ENCODE results near the gene MED13L.

DNA sequence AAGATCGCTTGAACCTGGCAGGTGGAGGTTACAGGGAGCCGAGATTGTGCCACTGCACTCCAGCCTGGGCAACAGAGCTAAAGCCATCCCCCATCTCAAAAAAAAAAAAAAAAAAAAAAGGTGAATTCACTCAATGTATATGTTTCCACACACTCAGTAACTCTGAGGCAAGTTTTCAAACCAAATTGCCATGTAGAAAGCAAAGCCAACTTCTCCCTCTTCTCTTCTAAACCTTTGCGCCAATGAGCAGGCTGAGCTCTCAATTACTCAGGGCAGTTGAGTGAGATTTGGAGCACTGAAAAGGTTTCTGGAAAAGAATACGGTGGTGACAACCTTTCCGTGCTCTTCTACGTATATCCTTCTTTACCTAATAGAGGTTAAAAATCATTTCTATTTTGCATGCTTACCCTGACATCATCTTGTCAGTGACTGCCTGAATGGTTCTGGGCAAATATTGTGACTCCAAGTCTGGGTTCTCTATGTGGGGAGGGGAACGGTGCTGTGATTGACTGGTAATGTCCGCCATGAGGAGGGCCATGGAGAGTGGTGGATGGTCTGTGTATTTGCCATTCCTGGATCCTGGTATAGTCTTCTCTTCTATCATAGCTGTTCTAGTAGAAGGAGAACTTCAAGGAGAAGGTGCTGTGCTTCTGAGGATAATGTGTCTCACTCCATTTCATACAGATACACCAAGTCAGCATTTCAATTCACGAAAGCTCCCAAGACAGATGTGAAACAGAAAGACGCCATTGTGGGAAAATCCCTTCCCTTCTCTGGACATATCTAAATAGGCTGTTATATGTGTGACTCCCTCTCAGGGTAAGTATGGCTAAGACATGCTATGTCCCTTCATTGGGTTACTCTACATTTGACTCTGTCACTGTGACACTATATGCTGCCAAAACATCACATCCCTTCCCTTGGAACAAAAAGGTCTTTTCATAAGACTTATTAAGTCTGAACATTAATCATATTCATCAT lies 46.2 kb upstream of the MED13L start:
- TF ChIP-seq, protein P1, sequence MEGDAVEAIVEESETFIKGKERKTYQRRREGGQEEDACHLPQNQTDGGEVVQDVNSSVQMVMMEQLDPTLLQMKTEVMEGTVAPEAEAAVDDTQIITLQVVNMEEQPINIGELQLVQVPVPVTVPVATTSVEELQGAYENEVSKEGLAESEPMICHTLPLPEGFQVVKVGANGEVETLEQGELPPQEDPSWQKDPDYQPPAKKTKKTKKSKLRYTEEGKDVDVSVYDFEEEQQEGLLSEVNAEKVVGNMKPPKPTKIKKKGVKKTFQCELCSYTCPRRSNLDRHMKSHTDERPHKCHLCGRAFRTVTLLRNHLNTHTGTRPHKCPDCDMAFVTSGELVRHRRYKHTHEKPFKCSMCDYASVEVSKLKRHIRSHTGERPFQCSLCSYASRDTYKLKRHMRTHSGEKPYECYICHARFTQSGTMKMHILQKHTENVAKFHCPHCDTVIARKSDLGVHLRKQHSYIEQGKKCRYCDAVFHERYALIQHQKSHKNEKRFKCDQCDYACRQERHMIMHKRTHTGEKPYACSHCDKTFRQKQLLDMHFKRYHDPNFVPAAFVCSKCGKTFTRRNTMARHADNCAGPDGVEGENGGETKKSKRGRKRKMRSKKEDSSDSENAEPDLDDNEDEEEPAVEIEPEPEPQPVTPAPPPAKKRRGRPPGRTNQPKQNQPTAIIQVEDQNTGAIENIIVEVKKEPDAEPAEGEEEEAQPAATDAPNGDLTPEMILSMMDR (conservative IDR thresholded peaks at IDR 0.05 in 1 of 2, IDR thresholded peaks at IDR 0.05 in 1 of 2; ENCODE audit: low read depth in 1 of 2, low read length in 2 of 2): no peak
- TF ChIP-seq EZH2 (IDR thresholded peaks at IDR 0.05; ENCODE audit: low read length, missing control alignments): no peak
